HG03432 (cell line): Measurements from ENCODE around the gene GOLGA6A.
"Not testable (repeated sequence)": the region's sequence is repeated elsewhere in the genome, so short reads cannot be mapped to it uniquely, and the experiment has no call there.

Experiments
- ATAC-seq: cut with Tn5 transposase; IDR thresholded peaks from one replicate; pipeline ENCODE4 v1.9.1; 2021; ENCODE audit warnings: mild to moderate bottlenecking, moderate library complexity; ENCODE audit not compliant: unreplicated experiment

GOLGA6A gene

GRCh38 chr15:74053941-74054529 is 28.3 kb downstream of the GOLGA6A start:
- no peak for ATAC-seq

- ATAC-seq, result no peak
These were observed 28.8 kb downstream of the GOLGA6A start for GRCh38 chr15:74053517-74053916.

- ATAC-seq, result not testable (repeated sequence)
These were observed 29.8 kb downstream of the GOLGA6A start for GRCh38 chr15:74052271-74053260.

- ATAC-seq, result no peak
These were observed 31.7 kb downstream of the GOLGA6A start for GRCh38 chr15:74050556-74051234.

- no peak for ATAC-seq
These were observed 32.2 kb downstream of the GOLGA6A start for GRCh38 chr15:74050127-74050526.

GRCh38 chr15:74046275-74046674 is 36.1 kb downstream of the GOLGA6A start:
- no peak for ATAC-seq

GRCh38 chr15:74045636-74046274 is 36.6 kb downstream of the GOLGA6A start:
- no peak for ATAC-seq

GRCh38 chr15:74045184-74045583 is 37.2 kb downstream of the GOLGA6A start:
- no peak for ATAC-seq

GRCh38 chr15:74044267-74045110 is 37.9 kb downstream of the GOLGA6A start:
- ATAC-seq, result no peak

- ATAC-seq, result no peak
These were observed 38.7 kb downstream of the GOLGA6A start for GRCh38 chr15:74043425-74044266.

GRCh38 chr15:74042603-74043424 is 39.5 kb downstream of the GOLGA6A start:
- no peak for ATAC-seq

- ATAC-seq, result no peak
These were observed 40.4 kb downstream of the GOLGA6A start for GRCh38 chr15:74041777-74042435.

- no peak for ATAC-seq
These were observed 41.0 kb downstream of the GOLGA6A start for GRCh38 chr15:74041311-74041756.

- ATAC-seq, result no peak
These were observed 42.1 kb downstream of the GOLGA6A start for GRCh38 chr15:74040109-74040850.

GRCh38 chr15:74039656-74040010 is 42.7 kb downstream of the GOLGA6A start:
- no peak for ATAC-seq

GRCh38 chr15:74038707-74039655 is 43.4 kb downstream of the GOLGA6A start:
- no peak for ATAC-seq
